SK-N-MC (cell line): ENCODE measurements around the gene NXN.

Source experiments
- EZH2 ChIP-seq: fragments of 200-600 bp; sonication (generic); IDR thresholded peaks from one replicate; pipeline ENCODE4 v1.6.1; 2017; ENCODE audit warnings: antibody characterized with exemption
- POLR2AphosphoS5 ChIP-seq: IDR thresholded peaks from 2 replicates; pipeline ENCODE4 v1.6.1; 2012; ENCODE audit warnings: mild to moderate bottlenecking, low read depth, low read length, borderline replicate concordance

- TF ChIP-seq EZH2 (no peak), POLR2AphosphoS5 (no peak)
These were observed 31.2 kb downstream of the NXN start for GRCh38 chr17:948284-948852.
